A673 (cell line): Measurements from ENCODE around the gene NDUFA5. TPM values are rescaled to one million over a fixed set of nuclear protein-coding genes. Genes with fewer than 3 reads are reported as not detected.
"Not testable (repeated sequence)": the region's sequence is repeated elsewhere in the genome, so short reads cannot be mapped to it uniquely, and the experiment has no call there.

Source experiments
- BruUV-seq: library from RNA; stranded (reverse); fragments of 400-500 nt; replicated peaks from 2 replicates; lab custom pipeline; 2021; lab: Mats Ljungman, UMichigan
- CTCF ChIA-PET: fragments of 300-600 bp; sonication (Branson Sonifier 250); formaldehyde crosslinking; loops from one replicate; lab custom pipeline; 2022; ENCODE audit warnings: antibody characterized with exemption; lab: Charles Lee
- POLR2A ChIA-PET: fragments of 300-600 bp; sonication (Branson Sonifier 250); formaldehyde crosslinking; loops from one replicate; lab custom pipeline; 2022; ENCODE audit warnings: antibody characterized with exemption; ENCODE audit not compliant: low non-redundant PET; lab: Charles Lee
- DNase-seq: peaks from one replicate; pipeline ENCODE4 v3.0.0-alpha.2; 2015; ENCODE audit warnings: low spot score
- H3K27ac ChIP-seq: fragments of 200-600 bp; sonication (generic); 2 replicates; pipeline ENCODE4 v1.5.1; 2016; ENCODE audit warnings: mixed run types, low read depth, mild to moderate bottlenecking, mixed read lengths, antibody characterized with exemption, low read length; ENCODE audit not compliant: poor library complexity, severe bottlenecking
- H3K27me3 ChIP-seq: fragments of 200-600 bp; sonication (generic); replicated peaks from 2 replicates; pipeline ENCODE4 v1.6.1; 2017; ENCODE audit warnings: mixed run types, low read depth, mild to moderate bottlenecking, mixed read lengths, antibody characterized with exemption, low read length; ENCODE audit not compliant: insufficient read depth, poor library complexity
- H3K36me3 ChIP-seq: fragments of 200-600 bp; sonication (generic); 2 replicates; pipeline ENCODE4 v1.6.1; 2016; ENCODE audit warnings: mixed run types, mild to moderate bottlenecking, mixed read lengths, antibody characterized with exemption, low read length; ENCODE audit not compliant: insufficient read depth, poor library complexity, severe bottlenecking
- H3K4me1 ChIP-seq: fragments of 200-600 bp; sonication (generic); 2 replicates; pipeline ENCODE4 v1.6.1; 2017; ENCODE audit warnings: mixed run types, mild to moderate bottlenecking, mixed read lengths, antibody characterized with exemption, low read length; ENCODE audit not compliant: insufficient read depth, poor library complexity, severe bottlenecking
- H3K4me3 ChIP-seq: fragments of 200-600 bp; sonication (generic); 2 replicates; pipeline ENCODE4 v1.5.1; 2016; ENCODE audit warnings: low read depth, mixed run types, mild to moderate bottlenecking, mixed read lengths, low read length; ENCODE audit not compliant: poor library complexity, severe bottlenecking
- H3K9me3 ChIP-seq: fragments of 200-600 bp; sonication (generic); 2 replicates; pipeline ENCODE4 v1.6.1; 2016; ENCODE audit warnings: mixed run types, low read depth, mild to moderate bottlenecking, mixed read lengths, antibody characterized with exemption, low read length; ENCODE audit not compliant: poor library complexity, severe bottlenecking
- CTCF ChIP-seq: fragments of 300-800, 200-600 bp; sonication (generic); conservative IDR thresholded peaks from 2 replicates; pipeline ENCODE4 v1.5.1; 2017; ENCODE audit warnings: low read depth, mild to moderate bottlenecking, antibody characterized with exemption, low read length, moderate library complexity, mixed read lengths
- EZH2 ChIP-seq: fragments of 200-600 bp; sonication (generic); IDR thresholded peaks from 2 replicates; pipeline ENCODE4 v1.6.1; 2017; ENCODE audit warnings: borderline replicate concordance, low read depth, mild to moderate bottlenecking, mixed read lengths, antibody characterized with exemption, low read length; ENCODE audit not compliant: poor library complexity, severe bottlenecking
- intact Hi-C: fragments of 100-400 bp; cut with micrococcal nuclease; formaldehyde crosslinking; loops from one replicate; pipeline ENCODE4 v1.10.0; 2022; ENCODE audit not compliant: unreplicated experiment
- total RNA-seq: library from RNA; stranded (reverse); gene quantifications from 2 replicates; pipeline ENCODE4 v1.2.3, GENCODE V29; 2021

NDUFA5 gene
- total RNA-seq, 1 experiment from 2014 or later: 114 TPM

- POLR2A ChIA-PET: no interaction called here
- intact Hi-C loops: no loop called here
- Histone ChIP-seq H3K36me3 (peaks cover 24% of the 10 kb centered on the region), H3K9me3 (no peaks in the 10 kb centered on the region), H3K4me3 (no peak overlapping the region), H3K27me3 (no peaks in the 10 kb centered on the region), H3K27ac (no peak overlapping the region), H3K4me1 (peaks cover 7% of the 10 kb centered on the region)
- CTCF ChIA-PET: no interaction called here
- no peak for DNase-seq
- BruUV-seq: no TSS peak
- TF ChIP-seq EZH2 (no peak), CTCF (no peak)
Measured at GRCh38 chr7:123552641-123553040, 5.0 kb downstream of the NDUFA5 start.

- intact Hi-C loops, H3K9me3 ChIP-seq, CTCF ChIA-PET, H3K4me1 ChIP-seq, DNase-seq, POLR2A ChIA-PET, BruUV-seq, H3K4me3 ChIP-seq, H3K27me3 ChIP-seq, H3K27ac ChIP-seq: not testable (repeated sequence)
- H3K36me3 ChIP-seq: peaks cover 24% of the 10 kb centered on the region
Measured at GRCh38 chr7:123552134-123552533, 5.5 kb downstream of the NDUFA5 start.

GRCh38 chr7:123548406-123548805 is 9.2 kb downstream of the NDUFA5 start:
- Histone ChIP-seq H3K27me3 (no peaks in the 10 kb centered on the region), H3K27ac (no peak overlapping the region), H3K9me3 (no peaks in the 10 kb centered on the region), H3K4me3 (no peak overlapping the region), H3K36me3 (peaks cover 29% of the 10 kb centered on the region), H3K4me1 (peaks cover 12% of the 10 kb centered on the region)
- ChIA-PET POLR2A (no interaction called here), CTCF (no interaction called here)
- BruUV-seq: no TSS peak
- TF ChIP-seq EZH2 (no peak), CTCF (no peak)
- intact Hi-C loops: no loop called here
- no peak for DNase-seq

- no peak for TF ChIP-seq CTCF
- TF ChIP-seq EZH2: no peak
- CTCF ChIA-PET: no interaction called here
Measured at GRCh38 chr7:123539871-123540270, 17.7 kb downstream of the NDUFA5 start.

More at GRCh38 chr7:123539871-123540270, 17.7 kb downstream of the NDUFA5 start:
- no peak for DNase-seq
- intact Hi-C loops: loop anchor here (2.0 kb wide), 1 partner anchor 17 kb away; the partner anchor contains the start of gene NDUFA5
- H3K27me3 ChIP-seq: no peaks in the 10 kb centered on the region
- H3K4me1 ChIP-seq: peaks cover 27% of the 10 kb centered on the region
- H3K4me3 ChIP-seq: no peak overlapping the region
- POLR2A ChIA-PET: no interaction called here
- no peak overlapping the region for H3K27ac ChIP-seq
- no TSS peak for BruUV-seq
- no peaks in the 10 kb centered on the region for H3K9me3 ChIP-seq
- H3K36me3 ChIP-seq: peaks cover 11% of the 10 kb centered on the region
